ENCODE measurements around the gene SLC8A2. TPM values are rescaled to one million over a fixed set of nuclear protein-coding genes. Genes with fewer than 3 reads are reported as not detected.

SLC8A2 gene
- total RNA-seq, 1 donor from 2014 or later, result 115 TPM

- DNase-seq, result no peak
- peaks cover 4% of the 10 kb centered on the region for H3K27me3 Mint-ChIP-seq (ENCODE audit: unreplicated experiment)
- H3K36me3 Mint-ChIP-seq (ENCODE audit: unreplicated experiment), result no peaks in the 10 kb centered on the region
- H3K4me1 Mint-ChIP-seq (ENCODE audit: low read depth, unreplicated experiment), result peaks cover 11% of the 10 kb centered on the region
- no peak overlapping the region for H3K4me3 Mint-ChIP-seq (ENCODE audit: unreplicated experiment)
- no peak overlapping the region for H3K27ac Mint-ChIP-seq (ENCODE audit: unreplicated experiment)
- no peak for TF ChIP-seq CTCF (IDR thresholded peaks at IDR 0.05; ENCODE audit: partially characterized antibody, unreplicated experiment)
- H3K9me3 Mint-ChIP-seq (ENCODE audit: unreplicated experiment), result peaks cover 6% of the 10 kb centered on the region
Observed at GRCh38 chr19:47475465-47475864, 3.8 kb upstream of the SLC8A2 start.

GRCh38 chr19:47473336-47473735 lies 1.6 kb upstream of the SLC8A2 start:
- Mint-ChIP-seq H3K4me3 (ENCODE audit: unreplicated experiment) (no peak overlapping the region), H3K27ac (ENCODE audit: unreplicated experiment) (no peak overlapping the region), H3K4me1 (ENCODE audit: low read depth, unreplicated experiment) (peaks cover 24% of the 10 kb centered on the region), H3K36me3 (ENCODE audit: unreplicated experiment) (no peaks in the 10 kb centered on the region), H3K27me3 (ENCODE audit: unreplicated experiment) (peaks cover 8% of the 10 kb centered on the region), H3K9me3 (ENCODE audit: unreplicated experiment) (peaks cover 5% of the 10 kb centered on the region)
- no peak for TF ChIP-seq CTCF (IDR thresholded peaks at IDR 0.05; ENCODE audit: partially characterized antibody, unreplicated experiment)
- no peak for DNase-seq

GRCh38 chr19:47471381-47471732 lies 336 bp downstream of the SLC8A2 start:
- TF ChIP-seq CTCF (IDR thresholded peaks at IDR 0.05; ENCODE audit: partially characterized antibody, unreplicated experiment), result no peak
- peak overlapping the region; percentile 92 for H3K4me3 Mint-ChIP-seq (ENCODE audit: unreplicated experiment)
- H3K27me3 Mint-ChIP-seq (ENCODE audit: unreplicated experiment), result peaks cover 8% of the 10 kb centered on the region
- H3K36me3 Mint-ChIP-seq (ENCODE audit: unreplicated experiment), result no peaks in the 10 kb centered on the region
- no peak for DNase-seq
- H3K9me3 Mint-ChIP-seq (ENCODE audit: unreplicated experiment), result peaks cover 8% of the 10 kb centered on the region
- H3K27ac Mint-ChIP-seq (ENCODE audit: unreplicated experiment), result peak overlapping the region; percentile 90
- H3K4me1 Mint-ChIP-seq (ENCODE audit: low read depth, unreplicated experiment), result peaks cover 25% of the 10 kb centered on the region

- H3K4me3 Mint-ChIP-seq (ENCODE audit: unreplicated experiment), result peak overlapping the region; percentile 92
- DNase-seq, result no peak
- peaks cover 25% of the 10 kb centered on the region for H3K4me1 Mint-ChIP-seq (ENCODE audit: low read depth, unreplicated experiment)
- no peak for TF ChIP-seq CTCF (IDR thresholded peaks at IDR 0.05; ENCODE audit: partially characterized antibody, unreplicated experiment)
- H3K9me3 Mint-ChIP-seq (ENCODE audit: unreplicated experiment), result peaks cover 8% of the 10 kb centered on the region
- H3K36me3 Mint-ChIP-seq (ENCODE audit: unreplicated experiment), result no peaks in the 10 kb centered on the region
- H3K27ac Mint-ChIP-seq (ENCODE audit: unreplicated experiment), result peak overlapping the region; percentile 90
- H3K27me3 Mint-ChIP-seq (ENCODE audit: unreplicated experiment), result peaks cover 8% of the 10 kb centered on the region
Observed at GRCh38 chr19:47470447-47471195, 1.1 kb downstream of the SLC8A2 start.

- Mint-ChIP-seq H3K36me3 (ENCODE audit: unreplicated experiment) (no peaks in the 10 kb centered on the region), H3K27me3 (ENCODE audit: unreplicated experiment) (peaks cover 8% of the 10 kb centered on the region), H3K9me3 (ENCODE audit: unreplicated experiment) (peaks cover 3% of the 10 kb centered on the region), H3K27ac (ENCODE audit: unreplicated experiment) (peak overlapping the region; percentile 9), H3K4me1 (ENCODE audit: low read depth, unreplicated experiment) (peaks cover 22% of the 10 kb centered on the region), H3K4me3 (ENCODE audit: unreplicated experiment) (peak overlapping the region; percentile 92)
- TF ChIP-seq CTCF (IDR thresholded peaks at IDR 0.05; ENCODE audit: partially characterized antibody, unreplicated experiment), result no peak
- DNase-seq, result no peak
Observed at GRCh38 chr19:47469719-47470118, 2.0 kb downstream of the SLC8A2 start.

Measured in glutamatergic neuron (in vitro differentiated cells).